HepG2 (cell line): ENCODE data around the gene SRXN1. TPM values are rescaled to one million over a fixed set of nuclear protein-coding genes. Genes with fewer than 3 reads are reported as not detected.

Experiments
- BRCA1 ChIP-seq: sonication (generic); formaldehyde crosslinking; IDR thresholded peaks from 2 replicates; pipeline ENCODE4 v1.4.0; 2020; ENCODE audit warnings: missing genetic modification reagents
- FOXP1 ChIP-seq, 2 experiments: fragments of 450-650 bp in 1 of 2; IDR thresholded peaks; 2 replicates each; pipeline ENCODE4 v1.6.1; 2017 to 2018; ENCODE audit warnings: antibody characterized with exemption in 1 of 2
- HDAC1 ChIP-seq: sonication (generic); formaldehyde crosslinking; IDR thresholded peaks from 2 replicates; pipeline ENCODE4 v1.5.1; 2020; ENCODE audit warnings: mild to moderate bottlenecking, missing genetic modification reagents
- HNRNPH1 ChIP-seq: fragments of 200-400 bp; formaldehyde crosslinking; optimal IDR thresholded peaks from 2 replicates; pipeline ENCODE3; 2017; ENCODE audit warnings: mild to moderate bottlenecking, low read depth, low read length
- NR3C1 ChIP-seq: sonication (generic); formaldehyde crosslinking; IDR thresholded peaks from 2 replicates; pipeline ENCODE4 v1.4.0; 2020; ENCODE audit warnings: missing genetic modification reagents
- POLR2G ChIP-seq: fragments of 200-400 bp; formaldehyde crosslinking; IDR thresholded peaks from 2 replicates; pipeline ENCODE4 v1.6.1; 2018; ENCODE audit warnings: mild to moderate bottlenecking, low read depth, low read length, moderate library complexity
- ZNF317 ChIP-seq: sonication (generic); formaldehyde crosslinking; IDR thresholded peaks from 2 replicates; pipeline ENCODE4 v1.5.0; 2020; ENCODE audit warnings: mild to moderate bottlenecking, missing genetic modification reagents
- ZNF451 ChIP-seq: sonication (generic); formaldehyde crosslinking; IDR thresholded peaks from 2 replicates; pipeline ENCODE4 v1.5.0; 2020; ENCODE audit warnings: mild to moderate bottlenecking, missing genetic modification reagents
- polyA plus RNA-seq, 8 experiments: library from polyadenylated mRNA; depleted of rRNA in 3 of 8; stranded (reverse) in 7 of 8; unstranded in 1 of 8; fragments of >200 nt; fragmentation: Illumina TruSeq in 4 of 8; extraction: Trizol in 4 of 8; gene quantifications; 2 replicates each; pipeline versions ENCODE4 v1.2.1 to v1.2.3, GENCODE V29; 2011 to 2016; ENCODE audit warnings: low read depth in 4 of 8, missing spikeins in 1 of 8, mixed read lengths in 1 of 8; ENCODE audit not compliant: insufficient read depth in 1 of 8
- total RNA-seq, 5 experiments: library from RNA; depleted of rRNA; stranded (reverse); fragments of >200 nt; fragmentation: Illumina TruSeq; extraction: Trizol; gene quantifications; 2 replicates each; pipeline ENCODE4 v1.2.3, GENCODE V29; 2016; ENCODE audit warnings: low read depth in 1 of 5
- TF ChIP-seq, protein P1 (sequence below): sonication (generic); formaldehyde crosslinking; IDR thresholded peaks from 2 replicates; pipeline ENCODE4 v1.5.0; 2020; ENCODE audit warnings: missing genetic modification reagents
- TF ChIP-seq, protein P2 (sequence below): IDR thresholded peaks from 2 replicates; pipeline ENCODE4 v1.6.1; 2016
- TF ChIP-seq, protein P3 (sequence below): sonication (generic); formaldehyde crosslinking; IDR thresholded peaks from 2 replicates; pipeline ENCODE4 v1.8.0; 2022; ENCODE audit warnings: mild to moderate bottlenecking, missing genetic modification reagents, moderate library complexity

The SRXN1 gene
- total and polyA plus RNA-seq, 2 of the 13 experiments (the other 11 are each of a cell fraction or from before 2014, with no cell fraction given), result 29.9 to 87.7 TPM

DNA sequence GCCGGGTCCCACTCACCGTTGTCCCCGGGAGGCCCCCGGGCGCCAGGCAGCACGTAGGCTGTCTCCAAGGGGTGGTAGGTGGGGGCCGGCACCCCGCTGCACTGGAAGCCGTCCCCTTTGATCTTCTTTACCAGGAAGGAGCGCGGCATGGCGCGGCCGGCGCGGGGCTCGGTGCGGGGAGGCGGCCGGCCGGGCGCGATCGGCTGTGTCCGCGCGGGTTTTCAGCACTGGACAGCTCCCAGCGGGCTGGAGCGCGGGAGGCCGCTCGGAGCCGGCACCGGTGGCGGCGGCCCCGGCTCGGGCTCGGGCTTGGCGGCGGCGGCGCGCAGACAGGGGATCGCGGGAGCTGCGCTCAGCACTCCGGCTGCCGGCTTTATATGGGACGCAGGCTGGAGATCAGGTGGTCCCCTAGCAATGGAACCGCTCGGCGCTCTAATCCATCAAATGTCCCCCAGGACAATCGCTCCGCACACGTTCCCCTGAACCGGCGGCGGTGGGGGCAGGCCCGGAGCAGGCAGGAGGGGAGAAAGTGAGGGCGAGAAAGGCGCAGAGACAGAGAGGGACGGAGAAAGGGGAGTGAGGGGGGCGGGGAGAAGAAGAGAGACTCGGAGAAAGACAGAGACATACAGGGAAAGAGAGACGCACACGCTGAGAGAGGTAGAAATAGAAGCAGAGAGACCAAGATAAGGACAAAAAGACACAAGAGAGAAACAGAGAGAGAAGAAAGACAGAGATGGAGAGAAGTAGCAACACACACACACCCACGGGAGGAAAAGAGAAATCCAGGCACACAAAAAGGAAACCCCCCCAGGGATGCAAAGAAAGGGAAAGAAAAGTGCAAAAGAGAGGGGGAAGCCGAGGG, 22.7 kb upstream of the SRXN1 start, which contains the start of gene SCRT2 (continued):
- TF ChIP-seq, protein P1, sequence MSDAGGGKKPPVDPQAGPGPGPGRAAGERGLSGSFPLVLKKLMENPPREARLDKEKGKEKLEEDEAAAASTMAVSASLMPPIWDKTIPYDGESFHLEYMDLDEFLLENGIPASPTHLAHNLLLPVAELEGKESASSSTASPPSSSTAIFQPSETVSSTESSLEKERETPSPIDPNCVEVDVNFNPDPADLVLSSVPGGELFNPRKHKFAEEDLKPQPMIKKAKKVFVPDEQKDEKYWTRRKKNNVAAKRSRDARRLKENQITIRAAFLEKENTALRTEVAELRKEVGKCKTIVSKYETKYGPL (CRISPR knock-in tag), result peak; percentile 96
- TF ChIP-seq, protein P2, sequence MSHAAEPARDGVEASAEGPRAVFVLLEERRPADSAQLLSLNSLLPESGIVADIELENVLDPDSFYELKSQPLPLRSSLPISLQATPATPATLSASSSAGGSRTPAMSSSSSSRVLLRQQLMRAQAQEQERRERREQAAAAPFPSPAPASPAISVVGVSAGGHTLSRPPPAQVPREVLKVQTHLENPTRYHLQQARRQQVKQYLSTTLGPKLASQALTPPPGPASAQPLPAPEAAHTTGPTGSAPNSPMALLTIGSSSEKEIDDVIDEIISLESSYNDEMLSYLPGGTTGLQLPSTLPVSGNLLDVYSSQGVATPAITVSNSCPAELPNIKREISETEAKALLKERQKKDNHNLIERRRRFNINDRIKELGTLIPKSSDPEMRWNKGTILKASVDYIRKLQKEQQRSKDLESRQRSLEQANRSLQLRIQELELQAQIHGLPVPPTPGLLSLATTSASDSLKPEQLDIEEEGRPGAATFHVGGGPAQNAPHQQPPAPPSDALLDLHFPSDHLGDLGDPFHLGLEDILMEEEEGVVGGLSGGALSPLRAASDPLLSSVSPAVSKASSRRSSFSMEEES (CRISPR knock-in tag), result peak; percentile 70; the same call in 1 of the 2 replicates
- TF ChIP-seq, protein P3, sequence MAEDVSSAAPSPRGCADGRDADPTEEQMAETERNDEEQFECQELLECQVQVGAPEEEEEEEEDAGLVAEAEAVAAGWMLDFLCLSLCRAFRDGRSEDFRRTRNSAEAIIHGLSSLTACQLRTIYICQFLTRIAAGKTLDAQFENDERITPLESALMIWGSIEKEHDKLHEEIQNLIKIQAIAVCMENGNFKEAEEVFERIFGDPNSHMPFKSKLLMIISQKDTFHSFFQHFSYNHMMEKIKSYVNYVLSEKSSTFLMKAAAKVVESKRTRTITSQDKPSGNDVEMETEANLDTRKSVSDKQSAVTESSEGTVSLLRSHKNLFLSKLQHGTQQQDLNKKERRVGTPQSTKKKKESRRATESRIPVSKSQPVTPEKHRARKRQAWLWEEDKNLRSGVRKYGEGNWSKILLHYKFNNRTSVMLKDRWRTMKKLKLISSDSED (CRISPR knock-in tag), result peak; percentile 77; the same call in 1 of the 2 replicates
- TF ChIP-seq NR3C1 (CRISPR knock-in tag) (no peak), FOXP1 (IDR thresholded peaks at IDR 0.05) (0 out of 2 replicates have a peak, but pooled peaks have one; percentile 16), FOXP1 (CRISPR knock-in tag; IDR thresholded peaks at IDR 0.05) (no peak), POLR2G (no peak), HDAC1 (peak; percentile 67), ZNF317 (no peak), BRCA1 (peak; percentile 96; the same call in 1 of the 2 replicates), ZNF451 (CRISPR knock-in tag) (peak; percentile 99), HNRNPH1 (no peak)
